ENCODE results near the gene ZNF567. TPM values are rescaled to one million over a fixed set of nuclear protein-coding genes. Genes with fewer than 3 reads are reported as not detected.

Gene ZNF567
- polyA plus RNA-seq, 2 of the 4 experiments (the other 2 are of a cell fraction): 7.9 to 19.0 TPM

DNA sequence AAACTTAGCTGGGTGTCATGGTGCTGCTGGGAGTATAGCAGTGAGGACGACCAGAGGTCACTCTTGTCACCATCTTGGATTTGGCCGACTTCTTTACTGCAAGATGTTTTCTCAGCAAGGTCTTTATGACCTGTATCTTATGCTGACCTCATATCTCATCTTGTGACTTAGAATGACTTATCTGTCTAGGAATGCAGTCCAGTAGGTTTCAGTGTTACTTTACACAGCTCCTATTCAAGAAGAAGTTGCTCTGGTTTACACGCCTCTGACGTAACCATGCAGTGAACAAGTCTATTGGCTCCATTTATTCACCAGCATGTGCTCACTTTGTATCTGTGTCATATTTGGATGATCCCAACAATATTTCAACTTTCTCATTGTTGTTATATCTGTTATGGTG is 58.5 kb downstream of the ZNF567 start:
- Histone ChIP-seq H3K4me2 (no peak overlapping the region), H3K4me1 (no peaks in the 10 kb centered on the region), H3K27ac (no peak overlapping the region), H3K9me3 (peaks cover 98% of the 10 kb centered on the region), H3K4me3 (no peak overlapping the region)
- FAIRE-seq (no peak), ATAC-seq (no peak), DNase-seq (ENCODE audit: low read depth in 1 of 2, low spot score in 1 of 2) (no peak)
- CTCF ChIA-PET: no interaction called here
- WGBS (ENCODE audit: missing lambda C conversion rate): 73% methylated on average over 4 of the region's 4 CpGs
- POLR2A ChIA-PET: no interaction called here
- TF ChIP-seq POLR2A (IDR thresholded peaks at IDR 0.05; ENCODE audit: low read length): no peak
- TF ChIP-seq FOXS1 (CRISPR knock-in tag; IDR thresholded peaks at IDR 0.05): no peak
- no peak for TF ChIP-seq CHD2 (IDR thresholded peaks at IDR 0.05; ENCODE audit: low read length, partially characterized antibody)
- no peak for TF ChIP-seq BHLHE40 (IDR thresholded peaks at IDR 0.05; ENCODE audit: low read depth, low read length)
- TF ChIP-seq JUNB (IDR thresholded peaks at IDR 0.05): no peak
- TF ChIP-seq ATOH8 (CRISPR knock-in tag; IDR thresholded peaks at IDR 0.05; ENCODE audit: low read depth): no peak
- TF ChIP-seq, protein P1, sequence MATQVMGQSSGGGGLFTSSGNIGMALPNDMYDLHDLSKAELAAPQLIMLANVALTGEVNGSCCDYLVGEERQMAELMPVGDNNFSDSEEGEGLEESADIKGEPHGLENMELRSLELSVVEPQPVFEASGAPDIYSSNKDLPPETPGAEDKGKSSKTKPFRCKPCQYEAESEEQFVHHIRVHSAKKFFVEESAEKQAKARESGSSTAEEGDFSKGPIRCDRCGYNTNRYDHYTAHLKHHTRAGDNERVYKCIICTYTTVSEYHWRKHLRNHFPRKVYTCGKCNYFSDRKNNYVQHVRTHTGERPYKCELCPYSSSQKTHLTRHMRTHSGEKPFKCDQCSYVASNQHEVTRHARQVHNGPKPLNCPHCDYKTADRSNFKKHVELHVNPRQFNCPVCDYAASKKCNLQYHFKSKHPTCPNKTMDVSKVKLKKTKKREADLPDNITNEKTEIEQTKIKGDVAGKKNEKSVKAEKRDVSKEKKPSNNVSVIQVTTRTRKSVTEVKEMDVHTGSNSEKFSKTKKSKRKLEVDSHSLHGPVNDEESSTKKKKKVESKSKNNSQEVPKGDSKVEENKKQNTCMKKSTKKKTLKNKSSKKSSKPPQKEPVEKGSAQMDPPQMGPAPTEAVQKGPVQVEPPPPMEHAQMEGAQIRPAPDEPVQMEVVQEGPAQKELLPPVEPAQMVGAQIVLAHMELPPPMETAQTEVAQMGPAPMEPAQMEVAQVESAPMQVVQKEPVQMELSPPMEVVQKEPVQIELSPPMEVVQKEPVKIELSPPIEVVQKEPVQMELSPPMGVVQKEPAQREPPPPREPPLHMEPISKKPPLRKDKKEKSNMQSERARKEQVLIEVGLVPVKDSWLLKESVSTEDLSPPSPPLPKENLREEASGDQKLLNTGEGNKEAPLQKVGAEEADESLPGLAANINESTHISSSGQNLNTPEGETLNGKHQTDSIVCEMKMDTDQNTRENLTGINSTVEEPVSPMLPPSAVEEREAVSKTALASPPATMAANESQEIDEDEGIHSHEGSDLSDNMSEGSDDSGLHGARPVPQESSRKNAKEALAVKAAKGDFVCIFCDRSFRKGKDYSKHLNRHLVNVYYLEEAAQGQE (IDR thresholded peaks at IDR 0.05): no peak
- TF ChIP-seq, protein P2, sequence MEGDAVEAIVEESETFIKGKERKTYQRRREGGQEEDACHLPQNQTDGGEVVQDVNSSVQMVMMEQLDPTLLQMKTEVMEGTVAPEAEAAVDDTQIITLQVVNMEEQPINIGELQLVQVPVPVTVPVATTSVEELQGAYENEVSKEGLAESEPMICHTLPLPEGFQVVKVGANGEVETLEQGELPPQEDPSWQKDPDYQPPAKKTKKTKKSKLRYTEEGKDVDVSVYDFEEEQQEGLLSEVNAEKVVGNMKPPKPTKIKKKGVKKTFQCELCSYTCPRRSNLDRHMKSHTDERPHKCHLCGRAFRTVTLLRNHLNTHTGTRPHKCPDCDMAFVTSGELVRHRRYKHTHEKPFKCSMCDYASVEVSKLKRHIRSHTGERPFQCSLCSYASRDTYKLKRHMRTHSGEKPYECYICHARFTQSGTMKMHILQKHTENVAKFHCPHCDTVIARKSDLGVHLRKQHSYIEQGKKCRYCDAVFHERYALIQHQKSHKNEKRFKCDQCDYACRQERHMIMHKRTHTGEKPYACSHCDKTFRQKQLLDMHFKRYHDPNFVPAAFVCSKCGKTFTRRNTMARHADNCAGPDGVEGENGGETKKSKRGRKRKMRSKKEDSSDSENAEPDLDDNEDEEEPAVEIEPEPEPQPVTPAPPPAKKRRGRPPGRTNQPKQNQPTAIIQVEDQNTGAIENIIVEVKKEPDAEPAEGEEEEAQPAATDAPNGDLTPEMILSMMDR (IDR thresholded peaks at IDR 0.05): no peak
- TF ChIP-seq GATA3 (IDR thresholded peaks at IDR 0.05; ENCODE audit: borderline replicate concordance): no peak
- no peak for TF ChIP-seq MAZ (IDR thresholded peaks at IDR 0.05; ENCODE audit: borderline replicate concordance, low read depth, low read length)
- TF ChIP-seq PHF8 (IDR thresholded peaks at IDR 0.05; ENCODE audit: borderline replicate concordance, low read depth): no peak
- TF ChIP-seq BCL3 (IDR thresholded peaks at IDR 0.05): no peak
- no peak for TF ChIP-seq RARB (CRISPR knock-in tag; IDR thresholded peaks at IDR 0.05)
- no peak for TF ChIP-seq NFE2L2 (conservative IDR thresholded peaks at IDR 0.05; ENCODE audit: low read length)
- no peak for TF ChIP-seq HDAC2 (IDR thresholded peaks at IDR 0.05)

GRCh38 chr19:36747750-36748149 is 60.3 kb downstream of the ZNF567 start:
- Histone ChIP-seq H3K27ac (no peak overlapping the region), H3K4me3 (no peak overlapping the region), H3K9me3 (peaks cover 99% of the 10 kb centered on the region), H3K4me1 (no peaks in the 10 kb centered on the region), H3K4me2 (no peak overlapping the region)
- CTCF ChIA-PET: interaction anchor here (0.7 kb wide), 1 partner anchor 347 kb away, joined by 3 read pairs; no protein-coding TSS in a partner anchor
- FAIRE-seq (no peak), ATAC-seq (no peak), DNase-seq (ENCODE audit: low read depth in 1 of 2, low spot score in 1 of 2) (no peak)
- POLR2A ChIA-PET: no interaction called here
- WGBS (ENCODE audit: missing lambda C conversion rate): 78% methylated on average over 10 of the region's 10 CpGs
- TF ChIP-seq JUN (IDR thresholded peaks at IDR 0.05) (no peak), NFE2L2 (conservative IDR thresholded peaks at IDR 0.05; ENCODE audit: low read length) (no peak), KDM5A (IDR thresholded peaks at IDR 0.05) (no peak), MAX (IDR thresholded peaks at IDR 0.05) (no peak), RFX5 (IDR thresholded peaks at IDR 0.05) (no peak), HDAC2 (IDR thresholded peaks at IDR 0.05) (no peak), HES2 (IDR thresholded peaks at IDR 0.05) (no peak), POLR2AphosphoS2 (conservative IDR thresholded peaks at IDR 0.05; ENCODE audit: low read length) (no peak), HMGXB4 (CRISPR knock-in tag; IDR thresholded peaks at IDR 0.05; ENCODE audit: borderline replicate concordance) (no peak), PHF8 (IDR thresholded peaks at IDR 0.05; ENCODE audit: borderline replicate concordance, low read depth) (no peak), NPAS2 (CRISPR knock-in tag; IDR thresholded peaks at IDR 0.05; ENCODE audit: borderline replicate concordance) (no peak), ZNF302 (CRISPR knock-in tag; IDR thresholded peaks at IDR 0.05) (no peak)
- TF ChIP-seq, protein P1 (IDR thresholded peaks at IDR 0.05): no peak

All from A549 (cell line).